M059J (cell line): ENCODE measurements around the gene HECTD4. TPM values are rescaled to one million over a fixed set of nuclear protein-coding genes. Genes with fewer than 3 reads are reported as not detected.

Source experiments
- DNase-seq: peaks from one replicate; pipeline ENCODE4 v3.0.0-alpha.2; 2012; ENCODE audit warnings: low read depth
- total RNA-seq: library from RNA; depleted of rRNA; stranded (reverse); fragments of >200 nt; shearing (Covaris generic); gene quantifications from 2 replicates; pipeline ENCODE4 v1.2.3, GENCODE V29; 2014

HECTD4 gene
- total RNA-seq, 1 experiment from 2014 or later = 13.8 TPM

DNA sequence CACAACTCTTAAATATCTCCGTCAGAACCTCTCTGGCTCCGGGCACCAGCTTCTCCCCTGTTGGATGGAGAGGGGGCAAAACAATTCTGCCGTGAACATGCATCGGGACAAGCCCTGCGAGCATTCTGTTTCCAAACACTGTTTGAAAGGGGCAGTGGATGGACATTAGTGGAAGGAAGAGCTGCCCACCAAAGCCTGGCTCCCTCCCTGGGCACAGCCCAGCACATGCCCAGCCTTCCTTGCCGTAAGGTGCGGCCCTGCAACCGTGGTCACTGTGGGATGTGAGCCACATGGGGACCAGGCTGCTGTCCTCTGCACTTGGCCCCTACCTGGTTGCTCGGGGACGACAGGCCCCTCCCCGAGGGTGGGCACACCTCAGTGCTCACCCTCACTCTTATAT is 202.9 kb downstream of the HECTD4 start:
- no peak for DNase-seq

GRCh38 chr12:112178796-112179195 is 203.4 kb downstream of the HECTD4 start:
- DNase-seq = no peak

DNA sequence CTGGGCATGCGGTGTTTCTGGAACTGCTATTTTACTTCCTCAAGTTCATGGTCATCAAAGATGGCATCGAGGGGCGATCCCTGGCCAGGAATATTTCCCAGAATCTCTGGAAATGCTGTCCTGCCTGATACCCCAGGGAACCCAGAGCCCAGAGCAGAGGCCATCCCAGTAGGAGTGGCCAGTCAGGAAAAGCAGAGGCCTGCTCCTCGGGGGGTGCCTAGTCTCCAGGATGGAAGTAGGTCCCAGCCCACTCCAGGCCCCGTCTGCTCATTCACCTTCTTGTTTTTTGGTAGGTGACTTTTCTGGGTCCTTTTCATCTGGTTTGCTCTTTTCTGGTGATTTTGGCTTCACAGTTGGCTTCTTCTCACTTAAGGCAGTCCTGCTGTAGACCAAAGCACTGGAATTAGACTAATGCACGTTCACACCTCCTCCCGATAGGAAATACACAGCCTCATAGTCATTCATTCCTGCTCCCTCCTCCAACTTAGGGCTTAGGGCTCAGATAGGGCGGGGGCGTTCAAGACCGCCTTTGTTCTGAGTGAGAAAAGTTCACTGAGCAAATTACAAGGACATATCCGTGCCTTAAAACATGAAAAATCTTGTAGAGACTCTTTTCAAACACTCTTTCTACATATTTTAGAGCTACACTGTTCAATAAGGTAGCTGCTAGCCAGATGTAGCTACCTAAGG is 205.8 kb downstream of the HECTD4 start:
- DNase-seq = no peak

GRCh38 chr12:112175361-112176155 is 206.7 kb downstream of the HECTD4 start:
- DNase-seq = no peak

DNA sequence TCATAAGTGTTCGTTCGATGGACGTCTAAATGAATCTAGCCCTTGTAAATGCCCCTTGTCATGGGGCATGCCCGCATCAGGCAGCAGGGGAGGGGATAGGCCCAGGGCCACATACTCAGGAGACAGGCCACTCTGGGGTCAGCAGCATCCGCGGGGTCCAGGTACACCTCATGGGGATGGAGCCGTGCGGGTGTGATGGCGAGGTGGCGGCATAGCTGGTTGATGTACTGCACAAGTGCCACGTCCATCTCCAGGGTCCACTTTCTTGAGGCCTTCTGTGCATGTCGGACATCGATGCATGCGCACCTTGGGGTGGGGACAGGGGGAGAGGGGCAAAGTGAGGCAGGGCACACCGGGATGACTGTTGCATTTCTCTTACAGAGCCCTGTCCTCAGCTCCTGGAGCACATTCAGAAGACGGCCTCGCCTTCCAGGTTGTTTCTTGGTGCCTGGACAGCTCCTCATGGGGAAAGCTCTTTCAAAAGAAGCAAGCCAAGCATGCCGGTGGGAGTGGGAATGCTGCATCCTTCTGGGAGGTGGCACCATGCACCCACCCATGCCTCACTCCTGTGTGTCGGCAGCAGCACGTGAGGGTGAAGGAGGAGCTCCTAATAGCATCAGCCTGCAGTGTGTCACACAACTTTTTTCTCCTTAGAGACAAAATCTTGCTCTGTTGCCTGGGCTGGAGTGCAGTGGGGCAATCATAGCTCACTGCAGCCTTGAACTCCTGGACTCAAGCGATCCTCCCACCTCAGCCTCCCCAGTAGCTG is 209.5 kb downstream of the HECTD4 start:
- no peak for DNase-seq

DNA sequence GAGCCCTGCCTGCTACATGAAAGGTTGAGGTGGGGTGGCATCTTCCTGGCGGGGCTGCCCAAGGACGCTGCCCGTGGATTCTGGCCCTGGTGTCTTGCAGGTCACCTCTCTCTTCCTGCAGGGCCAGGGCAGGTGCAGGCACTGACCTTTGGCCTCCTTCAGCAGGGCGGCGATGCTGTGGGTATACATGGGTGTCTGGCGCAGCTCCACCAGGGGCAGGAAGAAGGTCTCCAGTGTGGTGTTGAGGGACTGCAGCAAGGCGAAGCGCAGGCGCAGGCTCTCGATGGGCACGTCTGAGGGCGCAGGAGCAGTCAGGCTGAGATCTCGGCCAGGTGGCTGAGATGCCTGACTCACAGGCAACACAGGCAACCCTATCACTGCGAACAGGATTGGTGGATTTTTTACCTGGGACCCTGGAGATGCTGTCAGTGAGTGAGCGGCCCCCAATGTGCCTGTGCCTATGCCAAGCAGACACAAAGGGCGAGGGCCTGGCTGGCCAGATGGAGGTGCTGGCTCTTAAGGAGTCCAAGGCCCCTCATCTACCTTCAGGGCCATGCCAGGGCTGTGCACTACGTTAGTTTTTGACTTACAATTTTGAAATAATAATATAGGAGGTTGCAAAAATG is 211.1 kb downstream of the HECTD4 start:
- DNase-seq = no peak

DNA sequence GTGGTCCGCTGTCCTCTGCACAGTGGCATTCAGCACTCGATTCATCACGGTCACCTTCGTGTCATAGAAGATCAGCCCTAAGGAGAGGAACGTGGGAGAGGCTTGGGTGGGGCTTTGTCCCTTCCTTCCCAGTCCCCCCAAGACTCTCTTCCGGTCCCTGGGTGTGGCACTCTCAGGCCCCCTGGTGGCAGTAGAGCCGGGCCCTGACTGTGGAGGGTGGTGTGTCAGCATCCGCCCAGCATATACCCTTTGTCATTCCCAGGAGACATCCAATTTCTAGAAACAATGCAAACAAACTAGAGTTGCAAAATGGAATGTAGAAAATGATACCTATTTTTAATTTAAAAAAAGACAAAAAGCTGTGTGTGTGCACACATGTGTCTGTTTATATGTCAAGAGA is 211.9 kb downstream of the HECTD4 start:
- no peak for DNase-seq

GRCh38 chr12:112169966-112170365 is 212.3 kb downstream of the HECTD4 start:
- DNase-seq = no peak

- no peak for DNase-seq
These were observed 212.9 kb downstream of the HECTD4 start for GRCh38 chr12:112169161-112169872.

GRCh38 chr12:112168561-112168971 is 213.7 kb downstream of the HECTD4 start:
- DNase-seq = no peak

- no peak for DNase-seq
These were observed 214.3 kb downstream of the HECTD4 start for GRCh38 chr12:112167718-112168525.

DNA sequence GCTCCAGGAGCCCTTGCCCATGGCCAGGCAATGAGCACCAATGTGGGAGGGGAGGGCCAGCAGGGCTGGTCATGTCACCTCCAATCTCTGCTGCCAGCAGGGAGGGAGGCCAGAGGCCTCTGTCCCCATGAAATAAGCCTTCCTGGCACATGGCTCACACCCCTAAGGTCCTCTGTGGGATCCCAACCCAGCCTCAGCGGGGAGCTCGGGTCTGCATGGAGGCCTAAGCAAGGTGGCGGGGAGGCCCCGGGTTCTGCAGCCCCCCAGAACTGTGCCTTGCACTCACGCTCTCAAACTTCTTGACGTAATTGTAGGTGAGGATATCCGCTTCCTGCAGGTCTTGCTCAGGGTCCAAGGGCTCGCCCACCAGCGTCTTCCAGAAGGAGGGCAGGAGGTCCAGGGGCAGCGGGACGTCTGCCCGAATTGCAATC is 215.2 kb downstream of the HECTD4 start:
- no peak for DNase-seq

DNA sequence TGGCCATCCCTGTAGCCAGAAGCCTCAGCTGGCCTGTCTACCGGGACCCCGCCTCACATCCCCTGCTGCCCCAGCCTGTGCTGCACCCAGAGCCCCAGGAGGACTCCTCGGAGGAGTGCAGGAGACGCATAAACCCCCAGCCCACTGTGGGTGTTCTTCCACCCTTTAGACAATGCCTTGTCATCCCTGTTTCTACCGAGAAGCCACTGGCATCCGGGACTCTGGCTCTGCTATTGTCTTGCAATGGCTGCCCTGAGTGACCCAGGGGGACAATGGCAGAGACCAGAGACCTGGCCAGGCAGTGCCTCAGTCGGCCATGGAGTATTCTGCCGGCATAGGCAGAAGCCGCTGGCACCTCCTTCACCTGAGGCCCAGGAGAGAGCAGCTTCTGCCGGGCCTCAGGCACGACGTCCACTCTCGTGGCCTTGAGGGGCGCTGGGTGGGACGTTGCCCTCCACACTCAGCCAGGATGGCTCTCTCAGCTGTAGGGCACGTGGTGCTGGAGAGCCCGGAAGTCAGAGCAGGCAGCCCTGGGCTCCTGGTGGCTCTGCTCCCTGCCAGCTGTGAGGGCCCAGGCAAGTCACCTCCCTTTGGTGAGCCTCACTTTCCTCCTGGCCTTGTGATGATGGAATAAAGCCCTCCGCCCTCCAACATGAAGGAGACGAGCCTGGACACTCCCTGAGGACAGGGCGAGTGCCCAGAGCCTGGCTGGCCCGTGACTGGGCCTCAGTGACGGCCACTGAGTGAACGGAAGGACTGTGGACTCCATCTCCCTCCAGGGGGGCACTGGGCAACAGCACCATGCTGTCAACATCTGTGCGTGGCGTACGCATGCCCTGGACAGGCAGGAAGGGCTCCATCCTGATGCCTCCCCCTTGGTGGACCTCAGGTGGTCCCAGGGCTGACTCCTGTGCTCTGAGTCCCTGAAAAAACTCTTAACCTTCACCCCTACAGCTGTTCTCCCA is 215.9 kb downstream of the HECTD4 start:
- DNase-seq = no peak

- DNase-seq = no peak
These were observed 216.6 kb downstream of the HECTD4 start for GRCh38 chr12:112165624-112166023.

DNA sequence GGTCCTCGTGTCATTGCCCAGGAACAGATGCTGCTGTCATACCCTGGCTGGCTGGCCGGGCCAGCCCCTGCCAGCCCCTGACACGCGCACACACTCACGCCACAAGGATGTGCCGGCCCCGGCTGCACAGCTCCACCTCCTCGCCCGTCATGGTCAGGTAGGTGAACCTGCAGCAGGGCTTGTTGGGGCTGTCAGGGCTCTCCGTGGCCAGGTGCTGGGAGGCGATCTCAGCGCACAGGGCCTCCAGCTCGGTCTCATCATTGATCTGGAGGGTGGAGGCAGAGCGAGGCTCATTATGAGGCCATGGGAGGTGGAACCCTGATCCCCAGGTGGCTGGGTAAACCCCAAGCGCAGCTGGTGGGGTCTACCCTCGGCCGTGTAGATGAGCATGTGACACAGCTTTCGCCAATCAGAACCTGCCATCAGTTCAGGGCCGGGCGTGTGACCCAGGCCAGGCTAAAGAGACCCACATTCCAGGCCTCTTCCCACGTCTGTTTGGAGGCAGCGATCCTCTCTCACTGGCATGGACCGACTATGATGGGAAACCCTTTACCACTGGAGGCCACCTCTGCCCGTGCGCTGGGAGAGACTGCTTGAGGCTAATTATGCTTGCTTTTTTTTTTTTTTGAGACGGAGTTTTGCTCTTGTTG is 218.1 kb downstream of the HECTD4 start:
- DNase-seq = no peak

- no peak for DNase-seq
These were observed 218.7 kb downstream of the HECTD4 start for GRCh38 chr12:112163471-112163991.

- DNase-seq = no peak
These were observed 219.2 kb downstream of the HECTD4 start for GRCh38 chr12:112163056-112163455.

DNA sequence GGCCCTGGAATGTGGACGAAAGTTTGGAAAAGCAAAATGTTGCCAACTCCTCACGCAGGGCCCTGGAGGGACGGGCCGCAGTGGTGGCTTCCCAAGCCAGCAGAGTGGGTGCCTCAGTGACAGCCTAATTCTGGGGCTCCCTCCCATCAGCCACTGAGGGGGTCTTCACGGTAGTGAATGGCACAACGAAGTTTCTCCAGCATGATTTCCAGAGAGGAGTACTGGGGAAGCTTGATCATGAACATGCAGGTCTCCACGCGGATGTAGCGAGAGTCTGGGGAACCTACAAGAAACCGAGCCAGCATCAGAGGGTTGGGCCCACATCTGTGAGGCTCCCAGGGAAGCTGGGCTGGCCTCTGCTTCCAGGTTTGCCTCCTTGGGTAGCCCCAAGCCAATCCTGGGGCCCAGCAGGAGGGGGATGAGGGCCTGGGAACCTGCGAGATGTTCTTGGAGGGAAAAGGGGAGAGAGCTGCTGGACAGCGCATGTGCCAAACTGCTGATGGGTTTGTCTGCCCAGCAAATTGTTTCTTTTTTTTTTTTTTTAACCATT is 219.9 kb downstream of the HECTD4 start:
- DNase-seq = no peak
